AG09319 (cell line): Measurements from ENCODE around the gene PLPP6.
"Not testable (repeated sequence)": the region's sequence is repeated elsewhere in the genome, so short reads cannot be mapped to it uniquely, and the experiment has no call there.

Source experiments
- DNase-seq: peaks from one replicate; pipeline ENCODE4 v3.0.0-alpha.2; 2010; ENCODE audit warnings: low read depth; ENCODE audit errors: extremely low read depth
- CTCF ChIP-seq: IDR thresholded peaks from 2 replicates; pipeline ENCODE4 v1.5.1; 2011; ENCODE audit warnings: low read depth, mild to moderate bottlenecking, inconsistent platforms, low read length, moderate library complexity

The PLPP6 gene

GRCh38 chr9:4654084-4654483 is 8.0 kb upstream of the PLPP6 start:
- DNase-seq, result no peak
- no peak for TF ChIP-seq CTCF

GRCh38 chr9:4654538-4654937 is 7.6 kb upstream of the PLPP6 start:
- TF ChIP-seq CTCF, result no peak
- no peak for DNase-seq

GRCh38 chr9:4656196-4656595 is 5.9 kb upstream of the PLPP6 start:
- DNase-seq, result not testable (repeated sequence)

- TF ChIP-seq CTCF, result no peak
- no peak for DNase-seq
Observed at GRCh38 chr9:4656621-4657020, 5.5 kb upstream of the PLPP6 start.

GRCh38 chr9:4657426-4658159 is 4.5 kb upstream of the PLPP6 start:
- TF ChIP-seq CTCF, result no peak
- no peak for DNase-seq

GRCh38 chr9:4660665-4661064 is 1.4 kb upstream of the PLPP6 start:
- not testable (repeated sequence) for DNase-seq

GRCh38 chr9:4661165-4661564 is 929 bp upstream of the PLPP6 start:
- no peak for DNase-seq
- TF ChIP-seq CTCF, result no peak

- no peak for TF ChIP-seq CTCF
- DNase-seq, result no peak
Observed at GRCh38 chr9:4661611-4662010, 483 bp upstream of the PLPP6 start.
